ENCODE data around the gene SUSD5.

- TF ChIP-seq CTCF (IDR thresholded peaks at IDR 0.05) (no peak), EZH2 (IDR thresholded peaks at IDR 0.05) (no peak)
These were observed 17.4 kb downstream of the SUSD5 start for GRCh38 chr3:33201195-33201594.

All from neural progenitor cell (in vitro differentiated cells).